HEK293 (cell line): ENCODE data around the gene MTIF2.
A peak's percentile ranks its signal among the peaks of the same experiment; 100 is the strongest.

Experiments
- IKZF3 ChIP-seq: fragments of 450-650 bp; IDR thresholded peaks from 2 replicates; pipeline ENCODE4 v1.5.0; 2018; ENCODE audit warnings: missing biosample characterization, mild to moderate bottlenecking, missing genetic modification characterization, moderate library complexity
- KLF8 ChIP-seq: fragments of 450-650 bp; formaldehyde crosslinking; IDR thresholded peaks from 2 replicates; pipeline ENCODE4 v1.5.1; 2016; ENCODE audit warnings: missing biosample characterization, missing genetic modification characterization
- MEIS1 ChIP-seq: sonication (generic); formaldehyde crosslinking; IDR thresholded peaks from 2 replicates; pipeline ENCODE4 v1.8.1; 2022; ENCODE audit warnings: missing genetic modification reagents, mild to moderate bottlenecking, borderline replicate concordance
- PRDM1 ChIP-seq: fragments of 450-650 bp; formaldehyde crosslinking; IDR thresholded peaks from 2 replicates; pipeline ENCODE4; 2016; ENCODE audit warnings: missing biosample characterization, missing genetic modification characterization
- RBAK ChIP-seq: fragments of 450-650 bp; formaldehyde crosslinking; IDR thresholded peaks from 2 replicates; pipeline ENCODE4 v1.5.1; 2016; ENCODE audit warnings: missing biosample characterization, missing genetic modification characterization
- REPIN1 ChIP-seq: fragments of 450-650 bp; formaldehyde crosslinking; IDR thresholded peaks from 2 replicates; pipeline ENCODE4 v1.5.1; 2017; ENCODE audit warnings: missing biosample characterization, missing genetic modification characterization, low read depth
- REST ChIP-seq: fragments of 450-650 bp; formaldehyde crosslinking; IDR thresholded peaks from 2 replicates; pipeline ENCODE4 v1.5.1; 2016; ENCODE audit warnings: missing biosample characterization, missing genetic modification characterization
- YY1 ChIP-seq: fragments of 450-650 bp; formaldehyde crosslinking; IDR thresholded peaks from 2 replicates; pipeline ENCODE4 v1.5.1; 2018; ENCODE audit warnings: missing biosample characterization, missing genetic modification characterization
- ZBTB1 ChIP-seq: fragments of 450-650 bp; formaldehyde crosslinking; IDR thresholded peaks from 2 replicates; pipeline ENCODE4 v1.5.1; 2016; ENCODE audit warnings: missing biosample characterization, missing genetic modification characterization
- ZBTB17 ChIP-seq: fragments of 450-650 bp; formaldehyde crosslinking; IDR thresholded peaks from 2 replicates; pipeline ENCODE4 v1.5.1; 2016; ENCODE audit warnings: missing biosample characterization, missing genetic modification characterization
- ZBTB7A ChIP-seq: fragments of 450-650 bp; formaldehyde crosslinking; IDR thresholded peaks from 2 replicates; pipeline ENCODE4 v1.5.1; 2016; ENCODE audit warnings: low read depth, missing biosample characterization, missing genetic modification characterization
- ZNF112 ChIP-seq: fragments of 450-650 bp; formaldehyde crosslinking; IDR thresholded peaks from 2 replicates; pipeline ENCODE4 v1.5.0; 2017; ENCODE audit warnings: missing biosample characterization, missing genetic modification characterization
- ZNF2 ChIP-seq: fragments of 450-650 bp; formaldehyde crosslinking; IDR thresholded peaks from 2 replicates; pipeline ENCODE4 v1.5.1; 2016; ENCODE audit warnings: missing biosample characterization, missing genetic modification characterization
- ZNF211 ChIP-seq: fragments of 450-650 bp; formaldehyde crosslinking; IDR thresholded peaks from 2 replicates; pipeline ENCODE4 v1.5.1; 2016; ENCODE audit warnings: low read depth, missing biosample characterization, missing genetic modification characterization
- ZNF341 ChIP-seq: fragments of 450-650 bp; formaldehyde crosslinking; IDR thresholded peaks from 2 replicates; pipeline ENCODE4; 2016; ENCODE audit warnings: low read depth, missing biosample characterization, missing genetic modification characterization
- ZNF398 ChIP-seq: fragments of 450-650 bp; formaldehyde crosslinking; IDR thresholded peaks from 2 replicates; pipeline ENCODE4 v1.5.1; 2017; ENCODE audit warnings: missing biosample characterization, missing genetic modification characterization
- ZNF433 ChIP-seq: fragments of 450-650 bp; formaldehyde crosslinking; IDR thresholded peaks from 2 replicates; pipeline ENCODE4 v1.5.1; 2016; ENCODE audit warnings: missing biosample characterization, missing genetic modification characterization, low read depth
- ZNF473 ChIP-seq: fragments of 450-650 bp; formaldehyde crosslinking; IDR thresholded peaks from 2 replicates; pipeline ENCODE4 v1.5.1; 2017; ENCODE audit warnings: missing biosample characterization, missing genetic modification characterization
- ZNF501 ChIP-seq: fragments of 450-650 bp; formaldehyde crosslinking; IDR thresholded peaks from 2 replicates; pipeline ENCODE4 v1.5.1; 2016; ENCODE audit warnings: missing biosample characterization, missing genetic modification characterization
- ZNF530 ChIP-seq: fragments of 450-650 bp; formaldehyde crosslinking; IDR thresholded peaks from 2 replicates; pipeline ENCODE4 v1.5.1; 2016; ENCODE audit warnings: low read depth, missing biosample characterization, missing genetic modification characterization
- ZNF571 ChIP-seq: fragments of 450-650 bp; formaldehyde crosslinking; IDR thresholded peaks from 2 replicates; pipeline ENCODE4 v1.5.0; 2017; ENCODE audit warnings: missing biosample characterization, missing genetic modification characterization
- ZNF626 ChIP-seq: fragments of 450-650 bp; sonication (Bioruptor Pico); formaldehyde crosslinking; IDR thresholded peaks from 2 replicates; pipeline ENCODE4 v1.5.1; 2018; ENCODE audit warnings: missing biosample characterization, missing genetic modification characterization, inconsistent platforms
- ZNF660 ChIP-seq: fragments of 450-650 bp; IDR thresholded peaks from 2 replicates; pipeline ENCODE4 v1.5.1; 2018; ENCODE audit warnings: missing biosample characterization, mild to moderate bottlenecking, missing genetic modification characterization
- ZNF785 ChIP-seq: fragments of 450-650 bp; formaldehyde crosslinking; IDR thresholded peaks from 2 replicates; pipeline ENCODE4 v1.5.1; 2016; ENCODE audit warnings: missing biosample characterization, missing genetic modification characterization
- ZSCAN23 ChIP-seq: fragments of 450-650 bp; formaldehyde crosslinking; IDR thresholded peaks from 2 replicates; pipeline ENCODE4 v1.5.1; 2016; ENCODE audit warnings: missing biosample characterization, missing genetic modification characterization
- TF ChIP-seq, protein P1 (sequence below): fragments of 450-650 bp; formaldehyde crosslinking; IDR thresholded peaks from 2 replicates; pipeline ENCODE4 v1.5.1; 2017; ENCODE audit warnings: missing biosample characterization, missing genetic modification characterization
- TF ChIP-seq, protein P2 (sequence below): fragments of 450-650 bp; formaldehyde crosslinking; IDR thresholded peaks from 2 replicates; pipeline ENCODE4 v1.5.1; 2016; ENCODE audit warnings: missing biosample characterization, missing genetic modification characterization
- TF ChIP-seq, protein P3 (sequence below): fragments of 450-650 bp; formaldehyde crosslinking; IDR thresholded peaks from 2 replicates; pipeline ENCODE4 v1.5.1; 2016; ENCODE audit warnings: missing biosample characterization, missing genetic modification characterization
- TF ChIP-seq, protein P4 (sequence below): fragments of 450-650 bp; formaldehyde crosslinking; IDR thresholded peaks from 2 replicates; pipeline ENCODE4 v1.5.1; 2016; ENCODE audit warnings: missing biosample characterization, missing genetic modification characterization

Gene MTIF2

GRCh38 chr2:55268907-55269644 is at the start of gene MTIF2 (continued):
- peak; percentile 64 for TF ChIP-seq REST
- TF ChIP-seq RBAK (tag by site-specific recombination), result no peak
- peak; percentile 68; the same call in 1 of the 2 replicates for TF ChIP-seq YY1 (tag by site-specific recombination)
- TF ChIP-seq ZNF530 (tag by site-specific recombination), result no peak
- TF ChIP-seq ZNF433, result no peak
- TF ChIP-seq PRDM1 (tag by site-specific recombination), result peak; percentile 99
- TF ChIP-seq REPIN1 (tag by site-specific recombination), result peak; percentile 42; the same call in 1 of the 2 replicates
- TF ChIP-seq ZNF112 (tag by site-specific recombination), result no peak
- TF ChIP-seq ZNF660 (tag by site-specific recombination), result peak; percentile 97
- no peak for TF ChIP-seq ZNF211
- TF ChIP-seq ZNF571 (tag by site-specific recombination), result no peak
- TF ChIP-seq ZNF2 (tag by site-specific recombination), result peak; percentile 76
- TF ChIP-seq ZBTB1, result no peak
- TF ChIP-seq KLF8 (tag by site-specific recombination), result peak; percentile 86
- TF ChIP-seq, protein P1, sequence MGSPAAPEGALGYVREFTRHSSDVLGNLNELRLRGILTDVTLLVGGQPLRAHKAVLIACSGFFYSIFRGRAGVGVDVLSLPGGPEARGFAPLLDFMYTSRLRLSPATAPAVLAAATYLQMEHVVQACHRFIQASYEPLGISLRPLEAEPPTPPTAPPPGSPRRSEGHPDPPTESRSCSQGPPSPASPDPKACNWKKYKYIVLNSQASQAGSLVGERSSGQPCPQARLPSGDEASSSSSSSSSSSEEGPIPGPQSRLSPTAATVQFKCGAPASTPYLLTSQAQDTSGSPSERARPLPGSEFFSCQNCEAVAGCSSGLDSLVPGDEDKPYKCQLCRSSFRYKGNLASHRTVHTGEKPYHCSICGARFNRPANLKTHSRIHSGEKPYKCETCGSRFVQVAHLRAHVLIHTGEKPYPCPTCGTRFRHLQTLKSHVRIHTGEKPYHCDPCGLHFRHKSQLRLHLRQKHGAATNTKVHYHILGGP (tag by site-specific recombination), result no peak
- TF ChIP-seq ZNF398, result no peak
- 0 out of 2 replicates have a peak, but pooled peaks have one; percentile 11 for TF ChIP-seq ZNF785 (tag by site-specific recombination)
- TF ChIP-seq, protein P2, sequence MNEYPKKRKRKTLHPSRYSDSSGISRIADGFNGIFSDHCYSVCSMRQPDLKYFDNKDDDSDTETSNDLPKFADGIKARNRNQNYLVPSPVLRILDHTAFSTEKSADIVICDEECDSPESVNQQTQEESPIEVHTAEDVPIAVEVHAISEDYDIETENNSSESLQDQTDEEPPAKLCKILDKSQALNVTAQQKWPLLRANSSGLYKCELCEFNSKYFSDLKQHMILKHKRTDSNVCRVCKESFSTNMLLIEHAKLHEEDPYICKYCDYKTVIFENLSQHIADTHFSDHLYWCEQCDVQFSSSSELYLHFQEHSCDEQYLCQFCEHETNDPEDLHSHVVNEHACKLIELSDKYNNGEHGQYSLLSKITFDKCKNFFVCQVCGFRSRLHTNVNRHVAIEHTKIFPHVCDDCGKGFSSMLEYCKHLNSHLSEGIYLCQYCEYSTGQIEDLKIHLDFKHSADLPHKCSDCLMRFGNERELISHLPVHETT, result peak; percentile 90
- TF ChIP-seq ZBTB17, result peak; percentile 92
- TF ChIP-seq ZNF473 (tag by site-specific recombination), result no peak
- no peak for TF ChIP-seq MEIS1 (CRISPR knock-in tag)
- TF ChIP-seq, protein P3, sequence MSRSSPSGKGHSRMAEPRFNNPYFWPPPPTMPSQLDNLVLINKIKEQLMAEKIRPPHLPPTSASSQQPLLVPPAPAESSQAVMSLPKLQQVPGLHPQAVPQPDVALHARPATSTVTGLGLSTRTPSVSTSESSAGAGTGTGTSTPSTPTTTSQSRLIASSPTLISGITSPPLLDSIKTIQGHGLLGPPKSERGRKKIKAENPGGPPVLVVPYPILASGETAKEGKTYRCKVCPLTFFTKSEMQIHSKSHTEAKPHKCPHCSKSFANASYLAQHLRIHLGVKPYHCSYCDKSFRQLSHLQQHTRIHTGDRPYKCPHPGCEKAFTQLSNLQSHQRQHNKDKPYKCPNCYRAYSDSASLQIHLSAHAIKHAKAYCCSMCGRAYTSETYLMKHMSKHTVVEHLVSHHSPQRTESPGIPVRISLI (tag by site-specific recombination), result peak; percentile 76; the same call in 1 of the 2 replicates
- no peak for TF ChIP-seq ZBTB7A (tag by site-specific recombination)
- no peak for TF ChIP-seq ZNF626
- TF ChIP-seq IKZF3 (tag by site-specific recombination), result peak; percentile 83
- peak; percentile 67 for TF ChIP-seq ZNF341 (tag by site-specific recombination)
- 0 out of 2 replicates have a peak, but pooled peaks have one; percentile 41 for TF ChIP-seq ZSCAN23 (tag by site-specific recombination)
- TF ChIP-seq, protein P4, sequence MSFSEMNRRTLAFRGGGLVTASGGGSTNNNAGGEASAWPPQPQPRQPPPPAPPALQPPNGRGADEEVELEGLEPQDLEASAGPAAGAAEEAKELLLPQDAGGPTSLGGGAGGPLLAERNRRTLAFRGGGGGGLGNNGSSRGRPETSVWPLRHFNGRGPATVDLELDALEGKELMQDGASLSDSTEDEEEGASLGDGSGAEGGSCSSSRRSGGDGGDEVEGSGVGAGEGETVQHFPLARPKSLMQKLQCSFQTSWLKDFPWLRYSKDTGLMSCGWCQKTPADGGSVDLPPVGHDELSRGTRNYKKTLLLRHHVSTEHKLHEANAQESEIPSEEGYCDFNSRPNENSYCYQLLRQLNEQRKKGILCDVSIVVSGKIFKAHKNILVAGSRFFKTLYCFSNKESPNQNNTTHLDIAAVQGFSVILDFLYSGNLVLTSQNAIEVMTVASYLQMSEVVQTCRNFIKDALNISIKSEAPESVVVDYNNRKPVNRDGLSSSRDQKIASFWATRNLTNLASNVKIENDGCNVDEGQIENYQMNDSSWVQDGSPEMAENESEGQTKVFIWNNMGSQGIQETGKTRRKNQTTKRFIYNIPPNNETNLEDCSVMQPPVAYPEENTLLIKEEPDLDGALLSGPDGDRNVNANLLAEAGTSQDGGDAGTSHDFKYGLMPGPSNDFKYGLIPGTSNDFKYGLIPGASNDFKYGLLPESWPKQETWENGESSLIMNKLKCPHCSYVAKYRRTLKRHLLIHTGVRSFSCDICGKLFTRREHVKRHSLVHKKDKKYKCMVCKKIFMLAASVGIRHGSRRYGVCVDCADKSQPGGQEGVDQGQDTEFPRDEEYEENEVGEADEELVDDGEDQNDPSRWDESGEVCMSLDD, result no peak
- TF ChIP-seq ZNF501 (tag by site-specific recombination), result peak; percentile 98
